ENCODE measurements around the gene LPCAT2.

- TF ChIP-seq SATB2 (CRISPR knock-in tag; IDR thresholded peaks at IDR 0.05) (no peak), NCOA1 (CRISPR knock-in tag; IDR thresholded peaks at IDR 0.05) (no peak), CTCF (CRISPR knock-in tag; IDR thresholded peaks at IDR 0.05) (no peak), CREB1 (IDR thresholded peaks at IDR 0.05) (no peak), CREB1 (CRISPR knock-in tag; IDR thresholded peaks at IDR 0.05) (no peak), ZNF354B (CRISPR knock-in tag; IDR thresholded peaks at IDR 0.05) (no peak)
These were observed 9.6 kb upstream of the LPCAT2 start for GRCh38 chr16:55499281-55499680.

All from HepG2 (cell line).